Coronary artery (tissue), 2 donors: Measurements from ENCODE around the gene SPP1.
"Not testable (repeated sequence)": the region's sequence is repeated elsewhere in the genome, so short reads cannot be mapped to it uniquely, and the experiment has no call there.

Experiments
- DNase-seq: peaks from one replicate; pipeline ENCODE4 v3.0.0-alpha.2; 2017; ENCODE audit warnings: low spot score
- H3K27ac ChIP-seq, 2 donors: fragments of 200-600 bp; sonication (generic); one replicate each; pipeline ENCODE4 v1.5.1; 2016 to 2019
- H3K4me3 ChIP-seq: fragments of 200-600 bp; sonication (generic); 2 replicates; pipeline ENCODE4 v1.5.1; 2016; ENCODE audit warnings: mild to moderate bottlenecking, moderate library complexity
- TF ChIP-seq, protein P1 (sequence below): fragments of 200-600 bp; sonication (generic); IDR thresholded peaks from one replicate; pipeline ENCODE4 v1.5.1; 2019; ENCODE audit warnings: antibody characterized with exemption

The SPP1 gene

DNA sequence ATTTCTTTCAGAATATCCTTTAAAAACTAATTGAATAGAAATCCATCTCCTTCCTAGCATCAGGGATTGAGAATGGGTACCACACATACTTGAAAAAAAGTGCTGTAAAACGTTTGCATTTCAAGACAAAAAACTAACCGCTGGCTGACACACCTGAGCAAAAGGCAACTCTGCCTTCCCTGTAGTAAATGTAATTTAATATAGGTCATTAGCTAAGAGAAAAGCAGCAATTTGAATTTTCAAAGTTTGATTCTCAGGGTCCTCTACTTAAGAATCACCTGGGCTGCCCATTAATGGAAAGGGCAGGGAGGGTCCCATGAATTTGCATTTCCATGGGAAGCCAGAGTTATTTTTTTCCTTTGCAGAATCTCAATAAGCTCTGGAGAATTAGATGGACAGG lies 40.5 kb upstream of the SPP1 start:
- no peak overlapping the region for H3K4me3 ChIP-seq
- DNase-seq = no peak
- TF ChIP-seq, protein P1, sequence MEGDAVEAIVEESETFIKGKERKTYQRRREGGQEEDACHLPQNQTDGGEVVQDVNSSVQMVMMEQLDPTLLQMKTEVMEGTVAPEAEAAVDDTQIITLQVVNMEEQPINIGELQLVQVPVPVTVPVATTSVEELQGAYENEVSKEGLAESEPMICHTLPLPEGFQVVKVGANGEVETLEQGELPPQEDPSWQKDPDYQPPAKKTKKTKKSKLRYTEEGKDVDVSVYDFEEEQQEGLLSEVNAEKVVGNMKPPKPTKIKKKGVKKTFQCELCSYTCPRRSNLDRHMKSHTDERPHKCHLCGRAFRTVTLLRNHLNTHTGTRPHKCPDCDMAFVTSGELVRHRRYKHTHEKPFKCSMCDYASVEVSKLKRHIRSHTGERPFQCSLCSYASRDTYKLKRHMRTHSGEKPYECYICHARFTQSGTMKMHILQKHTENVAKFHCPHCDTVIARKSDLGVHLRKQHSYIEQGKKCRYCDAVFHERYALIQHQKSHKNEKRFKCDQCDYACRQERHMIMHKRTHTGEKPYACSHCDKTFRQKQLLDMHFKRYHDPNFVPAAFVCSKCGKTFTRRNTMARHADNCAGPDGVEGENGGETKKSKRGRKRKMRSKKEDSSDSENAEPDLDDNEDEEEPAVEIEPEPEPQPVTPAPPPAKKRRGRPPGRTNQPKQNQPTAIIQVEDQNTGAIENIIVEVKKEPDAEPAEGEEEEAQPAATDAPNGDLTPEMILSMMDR = no peak
- no peak overlapping the region for H3K27ac ChIP-seq

DNA sequence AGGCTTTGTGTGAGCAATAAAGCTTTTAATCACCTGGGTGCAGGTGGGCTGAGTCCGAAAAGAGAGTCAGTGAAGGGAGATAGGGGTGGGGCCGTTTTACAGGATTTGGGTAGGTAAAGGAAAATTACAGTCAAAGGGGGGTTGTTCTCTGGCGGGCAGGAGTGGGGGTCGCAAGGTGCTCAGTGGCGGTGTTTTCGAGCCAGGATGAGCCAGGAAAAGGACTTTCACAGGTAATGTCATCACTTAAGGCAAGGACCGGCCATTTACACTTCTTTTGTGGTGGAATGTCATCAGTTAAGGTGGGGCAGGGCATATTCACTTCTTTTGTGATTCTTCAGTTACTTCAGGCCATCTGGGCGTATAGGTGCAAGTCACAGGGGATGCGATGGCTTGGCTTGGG lies 39.6 kb upstream of the SPP1 start:
- DNase-seq, H3K4me3 ChIP-seq, H3K27ac ChIP-seq: not testable (repeated sequence)

DNA sequence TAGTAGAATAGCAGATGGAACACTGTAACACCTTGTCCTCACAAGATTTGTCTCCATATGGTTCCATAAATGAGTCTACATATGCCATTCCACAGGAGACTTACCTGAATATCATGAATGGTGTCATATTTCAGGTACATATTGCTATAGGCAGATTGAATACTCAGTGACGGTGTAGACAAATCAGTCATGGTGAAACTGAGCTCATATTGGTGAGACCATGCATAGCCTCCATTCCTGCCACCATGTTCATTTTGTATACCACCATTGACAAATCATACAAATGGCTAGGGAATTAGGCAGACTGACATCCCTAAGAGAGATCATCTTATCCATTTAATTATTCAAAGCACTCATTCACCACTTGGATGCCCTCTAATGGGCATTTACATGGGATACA lies 38.0 kb upstream of the SPP1 start:
- DNase-seq = no peak
- Histone ChIP-seq H3K4me3 (no peak overlapping the region), H3K27ac (no peak overlapping the region)
- TF ChIP-seq, protein P1 = no peak

GRCh38 chr4:87938746-87939145 lies 36.8 kb upstream of the SPP1 start:
- Histone ChIP-seq H3K27ac (no peak overlapping the region), H3K4me3 (no peak overlapping the region)
- no peak for DNase-seq
- TF ChIP-seq, protein P1 = no peak

- DNase-seq = no peak
- TF ChIP-seq, protein P1 = no peak
- H3K4me3 ChIP-seq = no peak overlapping the region
- no peak overlapping the region for H3K27ac ChIP-seq
Observed at GRCh38 chr4:87939978-87940690, 35.4 kb upstream of the SPP1 start.

GRCh38 chr4:87940809-87941208 lies 34.7 kb upstream of the SPP1 start:
- not testable (repeated sequence) for DNase-seq, H3K27ac ChIP-seq, H3K4me3 ChIP-seq

DNA sequence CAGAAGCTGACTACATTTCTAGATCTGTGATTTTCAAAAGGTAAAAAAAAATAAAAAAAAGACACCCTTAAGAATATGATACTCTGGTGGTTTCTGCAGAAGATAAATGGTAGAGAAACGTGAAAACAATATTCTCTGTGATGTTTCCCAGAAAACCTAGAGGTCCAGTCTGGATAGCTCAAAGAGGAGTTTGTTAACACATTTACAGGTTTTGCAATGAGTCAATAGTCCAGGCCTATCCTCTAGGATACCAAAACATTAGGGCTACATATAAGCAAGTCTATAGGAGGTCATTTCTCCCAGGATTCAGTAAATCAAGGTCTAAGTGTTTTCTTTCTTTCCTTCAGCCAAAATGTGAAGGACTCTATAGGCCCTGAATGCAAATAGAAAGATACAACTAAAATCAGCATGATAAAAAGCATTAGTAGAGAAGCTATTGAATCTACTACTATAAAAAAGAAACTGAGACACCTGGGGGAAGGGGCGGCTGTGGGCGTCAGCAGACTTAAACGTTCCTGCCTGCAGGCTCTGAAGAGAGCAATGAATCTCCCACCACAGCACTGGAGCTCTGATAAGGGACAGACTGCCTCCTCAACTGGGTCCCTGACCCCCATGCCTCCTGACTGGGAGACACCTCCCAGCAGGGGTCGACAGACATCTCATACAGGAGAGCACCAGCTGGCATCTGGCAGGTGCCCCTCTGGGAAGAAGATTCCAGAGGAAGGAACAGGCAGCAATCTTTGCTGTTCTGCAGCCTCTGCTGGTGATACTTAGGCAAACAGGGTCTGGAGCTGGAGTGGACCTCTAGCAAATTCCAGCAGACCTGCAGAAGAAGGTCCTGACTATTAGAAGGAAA lies 33.7 kb upstream of the SPP1 start:
- Histone ChIP-seq H3K4me3 (no peak overlapping the region), H3K27ac (no peak overlapping the region)
- DNase-seq = no peak
- TF ChIP-seq, protein P1 = no peak

DNA sequence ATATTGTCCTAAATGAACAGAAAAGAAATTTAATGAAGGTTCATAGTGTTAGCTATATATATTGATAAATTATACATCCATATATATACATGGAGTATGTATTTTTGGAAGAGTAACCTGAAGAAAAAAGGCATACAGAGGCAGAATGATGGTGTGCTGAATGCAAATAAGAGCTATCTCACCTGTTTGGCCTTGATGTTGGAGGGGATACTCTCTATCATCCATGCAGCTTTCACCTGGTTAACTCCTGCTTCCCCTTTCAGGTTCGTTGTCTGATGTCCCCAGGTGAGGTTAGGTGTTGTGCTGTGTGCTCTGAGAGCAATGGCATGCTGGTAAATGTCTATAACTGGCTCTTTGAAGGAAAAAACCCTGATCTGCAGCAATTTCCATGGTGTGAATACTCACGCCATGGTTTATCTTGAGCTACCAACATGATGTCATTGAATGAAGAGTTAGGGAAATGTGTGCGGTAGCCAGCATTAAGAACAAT lies 31.8 kb upstream of the SPP1 start:
- Histone ChIP-seq H3K27ac (no peak overlapping the region), H3K4me3 (no peak overlapping the region)
- DNase-seq = no peak
- TF ChIP-seq, protein P1 = no peak
